Measurements from ENCODE around the gene PRR5.

PRR5 gene

DNA sequence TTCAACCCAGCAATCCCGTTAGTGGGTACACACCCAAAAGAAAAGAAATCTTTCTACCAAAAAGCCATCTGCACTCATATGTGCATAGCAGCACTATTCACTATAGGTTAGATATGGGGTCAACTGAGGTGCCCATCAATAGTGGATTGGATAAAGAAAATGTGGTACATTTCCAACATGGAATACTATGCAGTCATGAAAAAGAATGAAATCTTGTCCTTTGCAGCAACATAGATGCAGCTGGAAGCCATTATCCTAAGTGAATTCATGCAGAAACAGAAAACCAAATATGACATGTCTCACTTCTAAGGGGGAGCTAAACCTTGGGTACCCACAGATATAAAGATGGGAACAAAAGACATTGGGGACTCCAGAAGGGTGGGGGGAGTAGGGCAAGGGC, 48.5 kb downstream of the PRR5 start:
- no peak overlapping the region for H3K9ac ChIP-seq (ENCODE audit: low read length)

DNA sequence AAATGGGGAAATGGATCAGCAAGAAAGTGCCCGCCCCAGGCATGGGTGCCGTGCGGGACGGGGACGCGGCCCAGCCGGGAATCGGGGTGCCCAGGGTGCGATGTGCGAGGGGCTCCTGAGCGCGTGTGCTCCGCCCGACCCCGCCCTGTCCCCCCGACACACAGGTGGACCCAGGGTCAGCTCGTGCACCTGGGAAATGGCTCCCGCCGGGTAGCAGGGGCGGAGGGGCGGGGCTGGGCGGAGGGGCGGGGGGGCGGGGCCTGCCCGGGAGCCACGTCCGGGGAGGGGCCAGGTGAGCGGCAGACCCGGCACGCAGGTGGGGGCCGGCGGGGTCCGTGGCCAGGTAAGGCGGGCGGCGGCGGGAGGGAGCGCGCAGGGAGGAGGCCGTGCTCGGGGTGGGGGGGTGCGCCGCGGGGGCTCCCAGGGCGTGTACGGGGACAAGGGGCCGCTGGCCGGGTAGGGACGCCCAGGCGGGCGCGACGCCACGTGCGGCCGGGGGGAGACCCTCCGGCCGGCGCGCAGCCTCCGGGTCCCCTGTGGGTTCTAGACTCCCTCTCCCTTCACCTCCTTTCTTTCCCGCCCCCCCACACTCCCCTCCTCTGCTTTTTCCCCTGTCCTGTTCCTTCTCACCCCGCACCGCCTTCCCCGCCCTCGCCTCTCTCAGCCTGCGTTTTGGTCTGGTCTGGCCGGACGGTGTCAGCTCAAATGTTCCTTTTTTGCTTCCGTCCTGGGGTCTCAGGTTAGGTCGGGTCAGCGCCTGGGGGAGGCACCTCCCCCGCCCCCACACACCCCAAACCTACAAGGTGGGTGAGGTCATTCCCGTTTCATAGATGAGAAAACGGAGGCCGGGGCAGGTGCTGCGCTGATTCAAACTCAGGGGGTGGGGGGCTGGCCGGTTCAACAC, 50.5 kb downstream of the PRR5 start, which contains the start of gene ARHGAP8:
ARHGAP8 (plus strand) TSS at position 291 of the 904 bp plus-strand sequence. CDS start 33,953 bp downstream, outside the sequence.
- H3K4me1 ChIP-seq (ENCODE audit: control insufficient read depth, insufficient read depth, low read length), result no peaks in the 10 kb centered on the region
- H3K27me3 ChIP-seq (ENCODE audit: control insufficient read depth, insufficient read depth, low read length), result peaks cover 10% of the 10 kb centered on the region
- H3K36me3 ChIP-seq (ENCODE audit: control insufficient read depth, insufficient read depth, low read length), result no peaks in the 10 kb centered on the region
- no peak within 1 kb of the TSS for H3K27ac ChIP-seq (ENCODE audit: low read depth, low read length)
- no peak within 1 kb of the TSS for H3K9ac ChIP-seq (ENCODE audit: low read length)
- H3K4me3 ChIP-seq (ENCODE audit: low read length), result peak within 1 kb of the TSS; percentile 48

More for the DNA sequence above, 48.5 kb downstream of the PRR5 start:
- H3K36me3 ChIP-seq (ENCODE audit: control insufficient read depth, insufficient read depth, low read length), result no peaks in the 10 kb centered on the region
- H3K4me1 ChIP-seq (ENCODE audit: control insufficient read depth, insufficient read depth, low read length), result no peaks in the 10 kb centered on the region
- no peak overlapping the region for H3K4me3 ChIP-seq (ENCODE audit: low read length)
- no peak overlapping the region for H3K27ac ChIP-seq (ENCODE audit: low read depth, low read length)
- peaks cover 10% of the 10 kb centered on the region for H3K27me3 ChIP-seq (ENCODE audit: control insufficient read depth, insufficient read depth, low read length)

DNA sequence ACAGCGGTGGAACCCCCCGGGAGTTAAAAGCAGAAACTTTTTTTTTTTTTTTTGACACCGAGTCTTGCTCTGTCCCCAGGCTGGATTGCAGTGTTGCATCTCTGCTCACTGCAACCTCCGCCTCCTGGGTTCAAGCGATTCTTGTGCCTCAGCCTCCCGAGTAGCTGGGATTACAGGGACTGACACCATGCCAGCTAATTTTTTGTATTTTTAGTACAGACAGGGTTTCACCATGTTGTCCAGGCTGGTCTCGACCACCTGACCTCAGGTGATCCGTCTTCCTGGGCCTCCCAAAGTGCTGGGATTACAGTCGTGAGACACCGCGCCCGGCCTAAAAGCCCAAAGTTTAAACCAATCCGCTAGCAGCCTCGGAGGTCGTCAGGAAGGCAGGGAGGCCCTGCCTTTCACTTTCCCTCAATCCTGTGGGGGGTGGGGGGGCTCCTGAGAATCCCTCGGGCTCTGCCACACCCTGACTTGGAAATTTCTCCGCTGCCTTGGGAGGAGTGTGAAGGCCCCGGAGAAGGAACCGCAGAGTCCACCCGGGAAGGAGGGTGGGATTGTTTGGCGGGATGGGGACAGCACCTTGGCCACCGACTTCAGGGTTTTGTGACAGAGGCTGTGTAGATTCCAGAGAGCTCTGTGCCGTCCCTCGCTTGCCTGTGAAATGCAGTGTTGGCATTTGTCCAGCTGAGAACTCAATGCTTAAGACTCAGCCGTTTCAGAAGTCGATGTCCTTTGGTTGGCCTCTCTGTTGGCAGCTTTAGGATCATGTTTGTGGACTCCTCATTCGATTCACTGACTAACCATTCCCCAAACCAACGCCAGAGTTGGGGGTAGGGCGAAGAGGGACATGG, 51.4 kb downstream of the PRR5 start:
- Histone ChIP-seq H3K36me3 (ENCODE audit: control insufficient read depth, insufficient read depth, low read length) (no peaks in the 10 kb centered on the region), H3K27me3 (ENCODE audit: control insufficient read depth, insufficient read depth, low read length) (peaks cover 10% of the 10 kb centered on the region), H3K4me1 (ENCODE audit: control insufficient read depth, insufficient read depth, low read length) (no peaks in the 10 kb centered on the region), H3K9ac (ENCODE audit: low read length) (no peak overlapping the region), H3K4me3 (ENCODE audit: low read length) (peak overlapping the region; percentile 48), H3K27ac (ENCODE audit: low read depth, low read length) (no peak overlapping the region)

- Histone ChIP-seq H3K27ac (ENCODE audit: low read depth, low read length) (no peak overlapping the region), H3K4me1 (ENCODE audit: control insufficient read depth, insufficient read depth, low read length) (no peaks in the 10 kb centered on the region), H3K36me3 (ENCODE audit: control insufficient read depth, insufficient read depth, low read length) (no peaks in the 10 kb centered on the region), H3K4me3 (ENCODE audit: low read length) (no peak overlapping the region), H3K9ac (ENCODE audit: low read length) (no peak overlapping the region), H3K27me3 (ENCODE audit: control insufficient read depth, insufficient read depth, low read length) (peaks cover 10% of the 10 kb centered on the region)
These were observed 53.0 kb downstream of the PRR5 start for GRCh38 chr22:44754998-44755397.

DNA sequence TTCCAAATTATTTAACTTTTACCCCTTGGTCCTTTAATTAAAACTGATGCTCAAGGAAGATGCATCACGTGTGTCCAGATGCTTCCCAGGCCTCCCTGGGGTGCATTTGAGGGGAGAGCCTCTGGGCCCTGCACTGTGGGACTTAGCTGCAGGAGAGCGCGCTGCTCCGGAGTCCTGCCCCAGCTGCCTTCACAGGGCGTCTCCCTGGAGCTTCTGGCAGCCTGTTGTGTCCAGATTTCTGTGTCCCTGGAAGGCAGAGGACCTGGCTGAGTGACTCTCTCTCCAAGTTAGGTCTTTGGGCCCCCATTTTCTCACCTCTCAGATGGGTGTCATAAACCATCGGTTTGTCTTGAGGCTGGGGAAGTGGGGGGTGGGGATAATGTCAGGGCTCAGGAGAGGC, 53.4 kb downstream of the PRR5 start:
- Histone ChIP-seq H3K27ac (ENCODE audit: low read depth, low read length) (no peak overlapping the region), H3K4me1 (ENCODE audit: control insufficient read depth, insufficient read depth, low read length) (no peaks in the 10 kb centered on the region), H3K27me3 (ENCODE audit: control insufficient read depth, insufficient read depth, low read length) (peaks cover 10% of the 10 kb centered on the region), H3K4me3 (ENCODE audit: low read length) (no peak overlapping the region), H3K36me3 (ENCODE audit: control insufficient read depth, insufficient read depth, low read length) (no peaks in the 10 kb centered on the region), H3K9ac (ENCODE audit: low read length) (no peak overlapping the region)

DNA sequence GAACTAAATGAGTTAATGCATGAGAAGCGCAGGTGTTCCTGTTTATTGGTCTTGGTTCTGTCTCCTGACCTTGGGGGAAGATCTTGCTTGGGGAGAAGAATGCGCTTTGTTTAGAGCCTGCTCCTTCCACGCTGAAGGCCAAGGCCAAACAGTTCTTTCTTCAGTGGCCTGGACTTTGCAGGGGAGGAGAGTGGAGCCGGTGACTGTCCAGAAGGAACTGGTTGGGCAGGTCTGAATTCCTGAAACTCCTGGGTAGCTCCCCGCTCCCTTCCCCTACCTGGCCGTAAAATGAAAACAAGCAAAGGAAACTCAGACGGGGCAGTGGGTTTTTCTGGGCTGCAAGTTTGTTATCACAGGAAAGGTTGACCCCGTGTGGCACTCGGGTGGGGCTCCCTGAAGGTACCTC, 54.0 kb downstream of the PRR5 start:
- no peak overlapping the region for H3K27ac ChIP-seq (ENCODE audit: low read depth, low read length)
- no peak overlapping the region for H3K9ac ChIP-seq (ENCODE audit: low read length)
- H3K4me1 ChIP-seq (ENCODE audit: control insufficient read depth, insufficient read depth, low read length), result no peaks in the 10 kb centered on the region
- H3K36me3 ChIP-seq (ENCODE audit: control insufficient read depth, insufficient read depth, low read length), result no peaks in the 10 kb centered on the region
- H3K27me3 ChIP-seq (ENCODE audit: control insufficient read depth, insufficient read depth, low read length), result peaks cover 10% of the 10 kb centered on the region
- H3K4me3 ChIP-seq (ENCODE audit: low read length), result no peak overlapping the region

GRCh38 chr22:44758344-44758973, 56.5 kb downstream of the PRR5 start:
- H3K4me3 ChIP-seq (ENCODE audit: low read length), result no peak overlapping the region
- H3K9ac ChIP-seq (ENCODE audit: low read length), result no peak overlapping the region
- peaks cover 9% of the 10 kb centered on the region for H3K27me3 ChIP-seq (ENCODE audit: control insufficient read depth, insufficient read depth, low read length)
- H3K27ac ChIP-seq (ENCODE audit: low read depth, low read length), result no peak overlapping the region
- H3K36me3 ChIP-seq (ENCODE audit: control insufficient read depth, insufficient read depth, low read length), result no peaks in the 10 kb centered on the region
- H3K4me1 ChIP-seq (ENCODE audit: control insufficient read depth, insufficient read depth, low read length), result no peaks in the 10 kb centered on the region

GRCh38 chr22:44759001-44759400, 57.0 kb downstream of the PRR5 start:
- Histone ChIP-seq H3K36me3 (ENCODE audit: control insufficient read depth, insufficient read depth, low read length) (no peaks in the 10 kb centered on the region), H3K27me3 (ENCODE audit: control insufficient read depth, insufficient read depth, low read length) (peaks cover 4% of the 10 kb centered on the region), H3K9ac (ENCODE audit: low read length) (no peak overlapping the region), H3K27ac (ENCODE audit: low read depth, low read length) (no peak overlapping the region), H3K4me3 (ENCODE audit: low read length) (no peak overlapping the region), H3K4me1 (ENCODE audit: control insufficient read depth, insufficient read depth, low read length) (no peaks in the 10 kb centered on the region)

- Histone ChIP-seq H3K36me3 (ENCODE audit: control insufficient read depth, insufficient read depth, low read length) (no peaks in the 10 kb centered on the region), H3K4me3 (ENCODE audit: low read length) (no peak overlapping the region), H3K4me1 (ENCODE audit: control insufficient read depth, insufficient read depth, low read length) (no peaks in the 10 kb centered on the region), H3K27me3 (ENCODE audit: control insufficient read depth, insufficient read depth, low read length) (no peaks in the 10 kb centered on the region), H3K27ac (ENCODE audit: low read depth, low read length) (no peak overlapping the region), H3K9ac (ENCODE audit: low read length) (no peak overlapping the region)
These were observed 57.7 kb downstream of the PRR5 start for GRCh38 chr22:44759430-44760310.

- Histone ChIP-seq H3K4me3 (ENCODE audit: low read length) (no peak overlapping the region), H3K9ac (ENCODE audit: low read length) (no peak overlapping the region), H3K27me3 (ENCODE audit: control insufficient read depth, insufficient read depth, low read length) (no peaks in the 10 kb centered on the region), H3K36me3 (ENCODE audit: control insufficient read depth, insufficient read depth, low read length) (no peaks in the 10 kb centered on the region), H3K4me1 (ENCODE audit: control insufficient read depth, insufficient read depth, low read length) (no peaks in the 10 kb centered on the region), H3K27ac (ENCODE audit: low read depth, low read length) (no peak overlapping the region)
These were observed 58.5 kb downstream of the PRR5 start for GRCh38 chr22:44760476-44760875.

- H3K4me3 ChIP-seq (ENCODE audit: low read length), result no peak overlapping the region
- H3K36me3 ChIP-seq (ENCODE audit: control insufficient read depth, insufficient read depth, low read length), result no peaks in the 10 kb centered on the region
- H3K9ac ChIP-seq (ENCODE audit: low read length), result no peak overlapping the region
- no peaks in the 10 kb centered on the region for H3K27me3 ChIP-seq (ENCODE audit: control insufficient read depth, insufficient read depth, low read length)
- H3K4me1 ChIP-seq (ENCODE audit: control insufficient read depth, insufficient read depth, low read length), result no peaks in the 10 kb centered on the region
- H3K27ac ChIP-seq (ENCODE audit: low read depth, low read length), result no peak overlapping the region
These were observed 59.0 kb downstream of the PRR5 start for GRCh38 chr22:44761025-44761424.
